ENCODE data around the gene MPO. TPM values are rescaled to one million over a fixed set of nuclear protein-coding genes. Genes with fewer than 3 reads are reported as not detected.

MPO gene
- total RNA-seq, 3 donors from 2014 or later = 0.19 TPM; not detected in 2

GRCh38 chr17:58254803-58255202 is 25.9 kb downstream of the MPO start:
- ATAC-seq (no peak), DNase-seq (no peak)
- Histone ChIP-seq H3K9me3 (no peaks in the 10 kb centered on the region), H3K4me1 (ENCODE audit: low read depth) (no peaks in the 10 kb centered on the region), H3K36me3 (ENCODE audit: low read depth) (no peaks in the 10 kb centered on the region), H3K4me3 (no peak overlapping the region)
- TF ChIP-seq, protein P1, sequence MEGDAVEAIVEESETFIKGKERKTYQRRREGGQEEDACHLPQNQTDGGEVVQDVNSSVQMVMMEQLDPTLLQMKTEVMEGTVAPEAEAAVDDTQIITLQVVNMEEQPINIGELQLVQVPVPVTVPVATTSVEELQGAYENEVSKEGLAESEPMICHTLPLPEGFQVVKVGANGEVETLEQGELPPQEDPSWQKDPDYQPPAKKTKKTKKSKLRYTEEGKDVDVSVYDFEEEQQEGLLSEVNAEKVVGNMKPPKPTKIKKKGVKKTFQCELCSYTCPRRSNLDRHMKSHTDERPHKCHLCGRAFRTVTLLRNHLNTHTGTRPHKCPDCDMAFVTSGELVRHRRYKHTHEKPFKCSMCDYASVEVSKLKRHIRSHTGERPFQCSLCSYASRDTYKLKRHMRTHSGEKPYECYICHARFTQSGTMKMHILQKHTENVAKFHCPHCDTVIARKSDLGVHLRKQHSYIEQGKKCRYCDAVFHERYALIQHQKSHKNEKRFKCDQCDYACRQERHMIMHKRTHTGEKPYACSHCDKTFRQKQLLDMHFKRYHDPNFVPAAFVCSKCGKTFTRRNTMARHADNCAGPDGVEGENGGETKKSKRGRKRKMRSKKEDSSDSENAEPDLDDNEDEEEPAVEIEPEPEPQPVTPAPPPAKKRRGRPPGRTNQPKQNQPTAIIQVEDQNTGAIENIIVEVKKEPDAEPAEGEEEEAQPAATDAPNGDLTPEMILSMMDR (IDR thresholded peaks at IDR 0.05) = no peak
- intact Hi-C loops (cut with DNase I, micrococcal nuclease) = no loop called here

DNA sequence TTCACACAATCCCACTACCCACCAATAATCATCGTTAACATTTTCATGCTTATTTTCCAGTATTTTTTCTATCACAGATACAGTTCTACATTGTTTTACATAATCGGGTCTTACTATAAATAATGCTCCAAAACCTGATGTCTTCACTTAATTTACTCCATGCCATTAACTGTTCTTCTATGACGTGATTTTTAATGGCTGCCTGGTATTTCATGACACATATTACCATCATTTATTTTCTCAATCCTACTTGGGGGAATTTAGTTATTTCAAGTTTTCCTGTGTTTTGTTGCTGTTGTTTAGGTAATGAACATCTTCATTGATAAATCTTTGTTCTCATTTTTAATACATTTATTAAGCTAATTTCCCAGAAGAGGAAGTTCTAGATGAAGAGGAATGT is 27.7 kb downstream of the MPO start:
- no peaks in the 10 kb centered on the region for H3K9me3 ChIP-seq
- TF ChIP-seq, protein P1 (IDR thresholded peaks at IDR 0.05) = no peak
- no peaks in the 10 kb centered on the region for H3K36me3 ChIP-seq (ENCODE audit: low read depth)
- no peak overlapping the region for H3K4me3 ChIP-seq
- ATAC-seq = no peak
- peaks cover 6% of the 10 kb centered on the region for H3K4me1 ChIP-seq (ENCODE audit: low read depth)
- no peak for DNase-seq
- intact Hi-C loops (cut with DNase I, micrococcal nuclease) = no loop called here

DNA sequence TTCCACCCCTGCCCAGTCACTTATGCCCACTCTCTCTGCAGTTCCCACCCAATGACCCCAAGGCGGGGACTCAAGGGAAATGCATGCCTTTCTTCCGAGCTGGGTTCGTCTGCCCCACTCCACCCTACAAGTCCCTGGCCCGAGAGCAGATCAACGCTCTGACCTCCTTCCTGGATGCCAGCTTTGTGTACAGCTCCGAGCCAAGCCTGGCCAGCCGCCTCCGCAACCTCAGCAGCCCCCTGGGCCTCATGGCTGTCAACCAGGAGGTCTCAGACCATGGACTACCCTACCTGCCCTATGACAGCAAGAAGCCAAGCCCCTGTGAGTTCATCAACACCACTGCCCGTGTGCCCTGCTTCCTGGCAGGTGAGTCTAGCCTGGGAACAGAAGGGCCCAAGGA is 28.6 kb downstream of the MPO start:
- no peaks in the 10 kb centered on the region for H3K9me3 ChIP-seq
- H3K4me3 ChIP-seq = no peak overlapping the region
- H3K36me3 ChIP-seq (ENCODE audit: low read depth) = no peaks in the 10 kb centered on the region
- DNase-seq (no peak), ATAC-seq (no peak)
- TF ChIP-seq, protein P1 (IDR thresholded peaks at IDR 0.05) = no peak
- H3K4me1 ChIP-seq (ENCODE audit: low read depth) = peaks cover 6% of the 10 kb centered on the region
- intact Hi-C loops (cut with DNase I, micrococcal nuclease) = no loop called here

GRCh38 chr17:58250344-58251011 is 30.3 kb downstream of the MPO start:
- ATAC-seq (no peak), DNase-seq (no peak)
- H3K4me3 ChIP-seq = no peak overlapping the region
- peaks cover 6% of the 10 kb centered on the region for H3K4me1 ChIP-seq (ENCODE audit: low read depth)
- TF ChIP-seq, protein P1 (IDR thresholded peaks at IDR 0.05) = no peak
- H3K9me3 ChIP-seq = no peaks in the 10 kb centered on the region
- no peaks in the 10 kb centered on the region for H3K36me3 ChIP-seq (ENCODE audit: low read depth)
- intact Hi-C loops (cut with DNase I, micrococcal nuclease) = no loop called here

- TF ChIP-seq, protein P1 (IDR thresholded peaks at IDR 0.05) = peak; percentile 93
- Histone ChIP-seq H3K4me3 (no peak overlapping the region), H3K9me3 (no peaks in the 10 kb centered on the region), H3K36me3 (ENCODE audit: low read depth) (no peaks in the 10 kb centered on the region), H3K4me1 (ENCODE audit: low read depth) (peaks cover 6% of the 10 kb centered on the region)
- DNase-seq (peak; percentile 65 to 77 (median 68)), ATAC-seq (peak; percentile 94)
- intact Hi-C loops (cut with DNase I, micrococcal nuclease) = no loop called here
Observed at GRCh38 chr17:58249270-58250133, 31.2 kb downstream of the MPO start.

Measured in mucosa of descending colon (tissue), 3 donors.